NOMO-1 treated with DMSO at 0.1 percent for 48 hours (cell line): ENCODE data around the gene NSF.
"Not testable (repeated sequence)": the region's sequence is repeated elsewhere in the genome, so short reads cannot be mapped to it uniquely, and the experiment has no call there.

Experiments
- DNase-seq: peaks from one replicate; lab custom pipeline; 2025; ENCODE audit not compliant: unreplicated experiment; lab: John Stamatoyannopoulos, UW

Gene NSF

GRCh38 chr17:46590157-46591146 is at the start of gene NSF:
TSS of gene NSF (plus strand) at chr17:46590669. CDS start at chr17:46590776, 107 bp downstream.
- DNase-seq, result not testable (repeated sequence)

GRCh38 chr17:46548607-46549006 is 41.9 kb upstream of the NSF start:
- DNase-seq, result not testable (repeated sequence)

- DNase-seq, result not testable (repeated sequence)
Observed at GRCh38 chr17:46559155-46559554, 31.3 kb upstream of the NSF start.

- DNase-seq, result not testable (repeated sequence)
Observed at GRCh38 chr17:46560048-46560447, 30.4 kb upstream of the NSF start.

- DNase-seq, result not testable (repeated sequence)
Observed at GRCh38 chr17:46566284-46566683, 24.2 kb upstream of the NSF start.

GRCh38 chr17:46566980-46567379 is 23.5 kb upstream of the NSF start:
- not testable (repeated sequence) for DNase-seq

- DNase-seq, result not testable (repeated sequence)
Observed at GRCh38 chr17:46571796-46572195, 18.7 kb upstream of the NSF start.

GRCh38 chr17:46579083-46580075 is 11.1 kb upstream of the NSF start, which contains the start of gene ARL17A:
TSS of gene ARL17A (minus strand) at chr17:46579691. CDS start at chr17:46576322, 3,369 bp downstream.
- not testable (repeated sequence) for DNase-seq

GRCh38 chr17:46580082-46580481 is 10.4 kb upstream of the NSF start:
- DNase-seq, result not testable (repeated sequence)

GRCh38 chr17:46585444-46585843 is 5.0 kb upstream of the NSF start:
- not testable (repeated sequence) for DNase-seq

- DNase-seq, result not testable (repeated sequence)
Observed at GRCh38 chr17:46591332-46591731, 863 bp downstream of the NSF start.

GRCh38 chr17:46598344-46598931 is 8.0 kb downstream of the NSF start:
- not testable (repeated sequence) for DNase-seq

GRCh38 chr17:46600767-46601166 is 10.3 kb downstream of the NSF start:
- not testable (repeated sequence) for DNase-seq

- DNase-seq, result not testable (repeated sequence)
Observed at GRCh38 chr17:46603125-46603524, 12.7 kb downstream of the NSF start.

- DNase-seq, result not testable (repeated sequence)
Observed at GRCh38 chr17:46611304-46611703, 20.8 kb downstream of the NSF start.

- DNase-seq, result not testable (repeated sequence)
Observed at GRCh38 chr17:46613876-46614275, 23.4 kb downstream of the NSF start.

- DNase-seq, result not testable (repeated sequence)
Observed at GRCh38 chr17:46617121-46617520, 26.7 kb downstream of the NSF start.

GRCh38 chr17:46618975-46619374 is 28.5 kb downstream of the NSF start:
- not testable (repeated sequence) for DNase-seq

GRCh38 chr17:46623790-46624189 is 33.3 kb downstream of the NSF start:
- DNase-seq, result not testable (repeated sequence)

- not testable (repeated sequence) for DNase-seq
Observed at GRCh38 chr17:46624726-46625125, 34.3 kb downstream of the NSF start.
